DMS79 (cell line): ENCODE results near the gene BRD9.
A peak's percentile ranks its signal among the peaks of the same experiment; 100 is the strongest.
"Not testable (repeated sequence)": the region's sequence is repeated elsewhere in the genome, so short reads cannot be mapped to it uniquely, and the experiment has no call there.

ENCODE experiments used
- DNase-seq: peaks from one replicate; lab custom pipeline; 2025; lab: John Stamatoyannopoulos, UW

Gene BRD9

DNA sequence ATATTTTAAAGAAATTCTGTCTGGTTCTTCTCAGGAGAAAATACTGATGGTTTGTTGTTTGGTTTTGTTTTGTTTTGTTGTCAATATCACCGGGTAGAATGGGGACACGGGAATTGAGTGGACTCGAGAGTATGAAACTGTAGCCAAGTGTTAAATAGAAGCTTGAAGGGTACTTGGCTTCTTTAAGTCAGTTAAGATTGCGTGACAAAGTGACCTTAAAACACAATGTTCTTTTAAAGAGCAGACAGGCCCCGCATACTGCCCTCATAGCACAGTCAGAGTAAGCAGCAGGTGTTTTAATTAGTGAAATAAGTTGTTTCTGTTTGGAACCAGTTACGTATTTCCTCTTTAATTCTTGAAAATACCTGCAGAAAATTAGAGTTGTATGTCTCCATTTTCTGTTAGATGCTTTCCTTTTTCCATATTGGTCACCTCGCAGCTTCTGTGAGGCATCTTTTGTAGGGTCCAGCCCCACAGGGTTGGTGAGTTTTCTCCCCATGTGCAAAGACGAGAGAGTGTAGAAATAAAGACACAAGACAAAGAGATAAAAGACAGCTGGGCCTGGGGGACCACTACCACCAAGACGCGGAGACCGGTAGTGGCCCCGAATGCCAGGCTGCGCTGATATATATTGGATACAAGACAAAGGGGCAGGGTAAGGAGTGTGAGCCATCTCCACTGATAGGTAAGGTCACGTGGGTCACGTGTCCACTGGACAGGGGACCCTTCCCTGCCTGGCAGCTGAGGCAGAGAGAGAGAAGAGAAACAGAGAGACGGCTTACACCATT, 9.7 kb upstream of the BRD9 start:
- DNase-seq, result peak; percentile 76

DNA sequence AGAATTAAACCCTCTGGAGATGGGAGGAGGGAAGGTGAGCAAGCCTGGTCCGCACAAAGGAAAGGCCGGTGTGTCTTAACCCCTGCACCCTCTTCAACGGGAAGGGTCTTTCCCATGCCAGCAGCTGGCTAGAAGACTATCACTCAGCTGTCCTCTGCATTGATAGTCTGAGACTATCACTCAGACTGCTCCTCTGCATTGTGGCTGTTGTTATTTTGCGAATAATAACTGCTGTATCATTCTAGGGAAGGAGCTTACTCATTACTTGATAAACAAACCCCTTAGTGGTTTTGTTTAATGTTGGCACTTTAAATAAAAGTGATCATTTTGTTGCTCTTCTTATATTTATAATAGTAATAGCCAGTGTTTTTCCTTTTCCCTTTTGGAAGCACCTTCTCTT, 8.2 kb upstream of the BRD9 start:
- DNase-seq, result no peak

DNA sequence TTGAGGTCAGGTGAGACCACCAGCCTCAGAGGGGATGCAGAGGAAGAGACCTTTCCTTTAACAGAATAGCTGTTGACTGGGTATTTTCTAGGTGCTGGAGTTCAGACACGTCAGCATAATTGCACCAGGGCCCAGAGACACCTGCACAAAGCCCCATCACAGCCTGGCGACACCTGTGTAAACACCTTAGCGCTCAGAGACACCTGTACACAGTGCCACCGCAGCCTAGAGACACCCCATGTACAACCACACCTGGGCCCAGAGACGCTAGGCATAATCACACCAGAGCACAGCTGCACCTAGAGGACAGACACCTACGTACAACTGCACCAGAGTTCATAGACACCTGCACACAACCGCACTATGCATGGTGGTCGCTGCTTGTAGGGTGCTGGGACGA, 1.1 kb upstream of the BRD9 start:
- DNase-seq, result no peak

DNA sequence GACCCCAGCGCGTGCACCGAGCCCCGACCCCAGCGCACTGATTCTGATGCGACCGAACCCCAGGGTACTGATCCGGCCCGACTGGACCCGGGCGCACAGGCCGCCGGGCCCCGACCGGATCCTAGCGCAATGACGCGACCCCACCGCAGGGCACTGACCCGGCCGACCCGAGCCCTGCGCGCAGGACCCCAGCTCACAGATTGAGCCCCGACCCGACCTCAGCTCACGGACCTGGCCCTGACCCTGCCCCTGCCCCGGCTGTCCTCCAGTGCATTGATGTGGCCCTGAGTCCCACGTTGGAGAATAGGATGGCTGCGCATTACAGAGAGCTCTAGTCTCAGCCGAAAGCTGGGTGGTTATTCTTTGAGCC, 521 bp upstream of the BRD9 start:
- no peak for DNase-seq

DNA sequence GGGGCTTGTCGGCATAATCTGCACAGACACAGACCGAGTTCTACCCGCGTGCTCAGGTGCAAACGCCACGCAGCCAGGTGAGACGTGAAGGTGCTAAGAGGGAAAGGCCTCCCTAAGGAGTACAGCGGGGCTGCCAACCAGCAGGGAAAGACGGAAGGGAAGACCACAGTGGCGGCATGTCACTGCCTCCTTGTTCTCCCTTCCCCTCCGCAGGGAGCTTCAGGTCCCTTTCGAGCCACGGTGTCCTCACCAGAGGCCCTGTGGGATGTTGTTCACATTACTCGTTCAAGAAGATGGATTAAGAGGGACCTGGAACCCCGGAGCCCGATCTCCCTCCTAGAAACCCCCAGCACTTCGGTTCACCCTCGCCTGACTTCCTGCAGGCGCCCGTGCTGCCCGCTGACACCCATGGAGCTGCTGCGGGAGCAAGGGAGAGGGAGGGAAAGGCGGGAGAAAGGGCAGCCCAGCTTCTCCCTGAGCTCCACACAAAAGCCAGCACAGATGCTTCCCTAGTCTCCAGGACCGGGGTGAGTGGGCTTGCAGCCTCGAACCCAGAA, 686 bp downstream of the BRD9 start:
- peak; percentile 14 for DNase-seq

DNA sequence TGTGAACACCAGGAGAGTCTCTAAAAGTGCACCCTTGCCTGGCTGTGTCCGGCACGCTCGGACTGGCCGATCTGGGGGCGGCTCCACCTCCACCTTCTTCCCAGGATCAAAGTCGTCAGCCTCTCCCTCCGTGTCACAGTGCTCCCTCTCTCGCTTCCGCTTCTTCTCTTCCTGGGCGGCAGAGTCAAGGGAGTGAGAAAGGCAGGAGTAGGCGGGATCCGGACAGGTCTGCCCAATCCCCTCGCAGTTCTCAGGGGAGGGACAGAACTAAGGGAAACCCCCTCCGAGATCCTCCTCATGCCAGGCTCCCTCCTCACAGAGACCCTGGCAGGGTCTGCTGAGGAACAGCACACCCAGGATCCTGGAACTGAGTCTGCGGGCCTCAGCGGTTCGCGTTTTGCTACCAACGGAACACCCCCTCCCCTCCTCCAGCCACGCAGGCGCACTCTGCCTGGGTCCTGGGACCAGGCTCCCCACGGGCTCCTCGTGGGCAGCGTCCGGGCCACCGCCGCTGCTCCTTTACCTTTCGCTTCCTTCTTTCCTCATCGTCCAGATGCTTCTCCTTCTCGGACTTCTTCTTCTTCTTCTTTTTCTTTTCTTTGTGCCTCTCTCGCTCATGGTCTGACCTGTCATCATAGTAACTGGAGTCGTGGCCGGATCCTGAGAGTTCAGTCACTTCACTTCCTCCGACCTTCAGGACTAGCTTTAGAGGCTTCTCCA, 1.3 kb downstream of the BRD9 start:
- no peak for DNase-seq

DNA sequence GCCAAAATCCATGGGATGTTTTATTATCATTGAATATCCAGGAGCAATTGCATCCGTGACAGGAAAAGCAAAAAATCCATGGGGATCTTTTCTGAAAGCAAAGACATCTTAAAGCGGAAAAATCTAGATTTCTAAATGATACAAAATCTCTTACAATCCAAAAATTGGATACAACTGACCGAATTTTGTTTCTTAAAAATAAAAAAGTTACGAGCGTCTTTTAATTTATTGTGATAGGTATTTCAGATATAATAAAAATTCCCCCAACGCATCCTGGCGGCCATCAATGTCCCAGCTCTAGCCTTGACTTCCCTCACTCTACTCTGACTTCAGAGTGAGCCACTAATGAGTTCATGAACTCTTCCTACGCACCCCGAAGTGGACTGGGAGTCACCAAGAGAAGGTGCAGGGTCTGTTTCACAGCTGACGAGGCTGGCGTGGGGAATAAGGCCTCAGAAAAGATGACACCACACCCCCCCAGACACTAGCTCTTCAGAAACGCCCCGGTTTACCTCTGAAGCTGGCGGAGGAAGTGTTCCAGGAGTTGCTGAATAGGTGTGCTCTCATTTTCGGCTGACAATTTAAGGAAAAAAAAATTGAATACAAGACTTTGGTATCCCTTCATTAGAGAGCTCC, 3.4 kb downstream of the BRD9 start:
- DNase-seq, result no peak

DNA sequence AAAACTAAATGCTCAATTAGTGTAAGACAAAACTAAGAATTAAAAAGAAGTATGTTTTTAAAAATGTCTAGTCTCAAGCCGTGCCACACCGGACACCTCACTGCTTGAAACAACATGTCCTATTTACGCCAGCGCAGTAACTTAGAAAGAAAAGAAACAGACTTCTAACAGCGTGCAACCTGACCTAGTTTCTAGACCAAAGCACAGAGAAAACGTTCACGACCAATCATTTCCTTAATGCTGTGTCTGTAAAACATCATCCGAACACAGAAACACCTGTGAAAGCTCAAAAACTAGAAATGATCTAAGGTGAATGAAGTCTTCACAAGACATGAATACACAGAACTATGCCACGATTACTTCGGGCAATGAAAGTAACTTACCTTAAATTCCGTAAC, 4.0 kb downstream of the BRD9 start:
- DNase-seq, result no peak

DNA sequence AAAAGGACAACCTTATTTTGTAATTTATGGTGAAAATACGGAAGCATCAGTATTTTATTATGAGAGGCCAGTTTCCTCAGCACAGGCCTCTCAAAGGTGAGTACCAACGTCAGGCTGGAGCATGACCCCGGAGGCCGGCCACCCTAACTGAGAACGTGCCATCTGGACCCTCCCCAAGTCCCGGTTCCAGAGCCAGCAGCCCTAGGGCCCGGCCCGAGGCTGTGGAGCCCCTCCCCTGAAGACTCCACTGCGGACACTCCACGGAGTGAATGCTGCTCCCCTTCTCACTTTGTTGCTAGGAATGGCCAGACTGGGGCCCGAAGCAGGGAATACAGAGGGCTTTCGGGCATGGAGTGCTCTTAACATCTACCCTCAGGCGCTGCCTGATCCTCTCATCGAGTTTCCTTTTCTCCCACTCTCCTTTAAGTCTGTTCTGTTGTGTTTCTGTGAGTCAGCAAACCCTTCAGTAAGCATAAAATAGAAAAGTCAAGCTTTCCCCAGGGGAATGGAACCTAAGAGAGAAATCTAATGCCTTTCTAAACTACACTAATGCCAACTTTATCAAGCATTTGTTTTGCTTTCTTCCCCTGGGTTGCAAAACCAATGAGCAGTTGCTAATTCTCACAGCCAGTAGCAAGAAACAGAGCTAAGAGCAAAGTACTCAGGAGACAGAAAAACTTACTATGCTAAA, 4.5 kb downstream of the BRD9 start:
- DNase-seq, result peak; percentile 60

DNA sequence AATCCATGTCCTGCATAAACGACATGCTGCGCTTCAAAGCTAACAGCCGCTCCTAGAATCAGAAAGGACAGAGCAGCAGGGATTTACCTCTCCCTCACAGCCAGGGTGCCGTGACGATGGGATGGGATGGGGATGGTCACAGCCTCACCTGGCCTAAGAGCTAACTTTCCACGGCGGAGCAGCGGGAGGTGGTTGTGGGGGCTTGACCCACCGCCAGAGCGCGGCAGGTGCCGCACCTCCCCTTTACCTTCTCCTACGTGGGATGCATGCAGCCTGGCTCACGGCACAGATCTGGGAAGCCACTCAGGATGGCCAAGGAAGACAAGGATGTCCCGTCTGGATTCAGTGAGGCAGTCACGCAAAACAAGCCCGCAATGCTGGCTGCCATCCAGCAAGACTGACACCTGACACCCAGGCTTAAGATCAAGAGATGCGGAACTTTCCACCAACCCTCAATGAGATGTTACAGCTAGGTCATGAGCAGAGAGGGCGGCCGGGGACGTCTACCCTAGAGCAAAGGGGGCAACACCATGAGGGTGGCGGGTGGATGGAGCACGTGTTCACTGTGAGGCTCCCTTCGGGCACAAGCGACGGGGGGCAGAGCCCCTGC, 5.8 kb downstream of the BRD9 start:
- peak; percentile 14 for DNase-seq

DNA sequence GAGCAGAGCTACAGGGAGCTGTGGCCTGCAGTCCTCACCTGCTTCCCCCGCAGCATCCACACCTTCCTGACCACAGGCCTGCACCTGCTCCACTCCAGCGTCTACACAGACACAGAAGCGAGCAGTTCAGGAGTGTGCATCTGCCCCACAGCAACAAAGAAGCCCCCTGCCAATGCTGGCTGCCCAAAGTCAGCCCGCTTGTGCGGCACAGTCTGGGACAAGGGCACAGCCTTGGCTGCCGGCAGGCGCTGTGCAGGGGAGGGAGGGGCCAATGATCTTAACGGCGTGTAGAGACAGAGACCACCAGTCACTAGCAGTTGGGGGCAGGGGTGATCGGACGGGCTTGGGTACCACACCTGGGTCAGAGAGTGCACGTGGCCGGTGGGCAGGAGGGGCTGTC, 6.6 kb downstream of the BRD9 start:
- no peak for DNase-seq

DNA sequence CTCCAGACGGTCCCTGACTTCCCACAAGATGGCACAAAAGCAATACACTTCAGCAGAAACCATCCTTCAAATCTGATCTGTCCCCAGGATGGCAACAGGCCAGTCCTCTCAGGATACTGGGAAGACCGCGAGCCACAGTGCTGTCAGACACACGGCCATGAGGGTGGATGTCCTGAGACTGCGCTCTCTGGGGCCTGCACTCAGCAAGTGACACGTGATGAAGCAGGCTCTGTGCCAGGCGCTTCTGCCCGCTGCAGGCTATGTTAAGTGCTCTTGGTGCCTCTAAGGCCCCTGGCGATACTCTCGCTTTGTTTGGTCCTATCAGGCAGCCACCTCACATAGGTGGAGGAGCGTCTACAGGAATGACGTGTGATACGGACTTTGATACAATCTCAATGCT, 7.1 kb downstream of the BRD9 start:
- DNase-seq, result peak; percentile 97

DNA sequence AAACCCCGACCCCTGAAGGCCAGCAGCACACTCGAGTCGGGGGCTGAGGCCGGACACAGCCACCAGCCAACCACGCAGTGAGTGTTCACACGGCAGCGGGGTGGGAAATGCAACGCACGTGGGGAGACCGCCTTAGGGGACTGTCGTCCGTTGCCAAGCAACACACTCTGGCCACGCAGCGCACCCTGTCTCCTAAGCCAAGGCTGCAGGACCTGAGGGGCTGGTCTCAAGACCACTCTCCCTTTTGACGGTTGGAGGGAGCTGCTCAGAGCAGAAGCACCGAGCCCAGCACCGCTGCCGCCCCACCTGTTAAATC, 7.5 kb downstream of the BRD9 start:
- no peak for DNase-seq

DNA sequence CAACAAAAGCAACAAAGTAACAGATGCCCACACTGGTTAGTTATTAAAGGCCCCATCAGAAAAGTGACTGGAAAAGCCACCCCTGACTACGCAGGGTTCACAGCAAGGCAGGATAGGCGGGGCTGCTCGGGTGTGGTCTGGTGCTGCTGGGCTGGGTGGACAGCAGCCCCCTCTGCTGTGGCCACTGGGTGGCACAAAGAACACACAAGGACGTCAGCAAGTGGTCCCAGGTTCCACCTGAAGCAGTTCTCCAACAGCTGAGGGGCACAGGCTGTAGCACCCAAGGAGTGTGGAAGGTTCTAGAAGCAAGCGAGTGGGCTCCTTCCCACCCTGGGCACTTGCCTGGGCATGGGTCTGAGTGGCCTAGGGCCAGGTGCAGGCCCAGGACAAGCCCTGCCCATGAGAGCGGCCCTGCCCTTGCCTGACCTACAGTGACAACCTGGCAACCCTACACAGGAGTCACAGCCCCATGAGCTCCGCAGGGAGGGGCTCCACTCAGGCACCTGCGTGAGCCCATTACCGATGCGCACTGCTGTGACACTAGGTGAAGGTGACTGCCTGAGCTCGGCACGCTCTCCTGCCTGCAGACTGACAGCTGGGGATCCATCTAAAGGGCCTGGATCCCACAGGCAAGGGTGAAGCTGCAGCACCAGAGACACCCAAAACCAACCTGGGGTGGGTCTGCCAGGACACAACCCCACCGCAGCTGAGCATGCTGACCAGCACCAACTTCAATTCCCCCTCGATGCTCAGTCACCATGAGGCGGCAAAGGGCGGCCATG, 8.1 kb downstream of the BRD9 start:
- DNase-seq, result no peak

DNA sequence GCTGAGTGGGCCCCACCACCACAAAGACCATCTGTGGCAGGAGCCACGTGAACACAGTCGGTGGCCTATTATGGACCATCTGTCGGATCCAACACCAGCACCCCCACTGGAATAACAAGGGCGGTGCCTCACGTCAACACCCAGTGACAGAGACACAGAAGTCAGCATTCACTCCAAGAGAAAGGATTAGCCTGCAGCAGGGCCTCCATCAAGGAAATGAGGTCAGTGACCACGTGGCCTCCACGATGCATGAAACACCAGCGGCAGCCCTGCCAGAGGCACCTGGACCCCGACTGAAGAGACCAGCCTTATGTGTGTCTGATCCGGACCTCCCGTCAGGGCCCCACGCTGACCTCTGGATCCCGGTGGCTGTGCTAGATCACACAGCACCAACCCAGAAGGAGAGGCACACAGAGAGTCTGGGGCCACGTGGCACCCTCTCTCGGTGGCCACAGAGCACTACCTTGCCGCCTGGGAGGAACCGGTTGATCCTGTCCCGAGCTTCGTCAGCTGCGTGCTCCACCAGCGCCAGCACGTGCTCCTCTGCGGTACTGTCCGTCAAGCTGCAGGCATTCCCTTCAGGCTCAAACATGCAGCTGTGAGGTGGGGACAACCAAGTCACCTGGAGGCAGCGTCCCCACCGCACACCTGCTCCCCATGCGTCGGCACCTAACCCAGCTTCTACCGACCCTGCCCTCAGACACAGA, 9.0 kb downstream of the BRD9 start:
- no peak for DNase-seq

DNA sequence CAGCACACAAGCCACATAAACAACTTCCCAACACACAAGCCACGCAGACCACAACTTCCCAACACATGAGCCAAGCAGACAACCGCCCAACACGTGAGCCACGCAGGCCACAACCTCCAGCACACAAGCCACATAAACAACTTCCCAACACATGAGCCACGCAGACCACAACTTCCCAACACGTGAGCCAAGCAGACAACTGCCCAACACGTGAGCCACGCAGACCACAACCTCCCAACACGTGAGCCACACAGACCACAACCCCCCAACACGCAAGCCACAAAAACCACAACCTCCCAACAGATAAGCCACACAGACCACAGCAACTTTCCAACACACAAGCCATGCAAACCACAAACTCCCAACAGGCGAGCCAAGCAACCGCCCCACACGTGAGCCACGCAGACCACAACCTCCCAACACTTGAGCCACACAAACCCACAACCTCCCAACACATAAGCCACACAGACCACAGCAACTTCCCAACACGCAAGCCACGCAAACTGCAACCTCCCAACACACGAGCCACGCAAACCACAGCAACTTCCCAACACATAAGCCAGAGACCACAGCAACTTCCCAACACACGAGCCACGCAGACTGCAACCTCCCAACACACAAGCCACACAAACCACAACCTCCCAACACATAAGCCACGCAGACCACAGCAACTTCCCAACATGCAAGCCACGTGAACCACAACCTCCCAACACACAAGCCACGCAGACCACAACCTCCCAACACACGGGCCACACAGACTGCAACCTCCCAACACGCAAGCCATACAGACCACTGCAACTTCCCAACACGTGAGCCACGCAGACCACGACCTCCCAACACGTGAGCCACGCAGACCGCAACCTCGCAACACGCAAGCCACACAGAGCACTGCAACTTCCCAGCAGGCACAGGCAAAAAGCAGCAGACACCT, 10.1 kb downstream of the BRD9 start:
- no peak for DNase-seq

DNA sequence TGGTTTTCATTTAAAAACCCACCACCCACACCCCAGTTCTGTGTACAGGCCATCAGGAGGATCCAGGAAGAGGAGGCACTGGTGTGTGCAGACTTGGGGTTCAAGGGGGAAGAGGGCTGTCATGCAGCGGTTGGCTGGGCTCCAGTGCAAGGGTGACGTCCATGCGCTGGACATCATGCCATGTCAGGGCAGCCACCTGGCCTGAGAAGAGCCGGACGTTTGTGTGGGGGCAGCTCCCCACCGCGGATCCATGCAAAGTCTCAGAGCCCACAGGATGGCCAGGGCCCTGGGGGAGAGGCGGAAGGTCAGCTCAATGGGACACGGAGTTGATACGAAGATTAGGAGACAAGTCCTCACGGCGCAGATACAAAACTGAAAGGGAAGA, 11.1 kb downstream of the BRD9 start:
- DNase-seq, result no peak

DNA sequence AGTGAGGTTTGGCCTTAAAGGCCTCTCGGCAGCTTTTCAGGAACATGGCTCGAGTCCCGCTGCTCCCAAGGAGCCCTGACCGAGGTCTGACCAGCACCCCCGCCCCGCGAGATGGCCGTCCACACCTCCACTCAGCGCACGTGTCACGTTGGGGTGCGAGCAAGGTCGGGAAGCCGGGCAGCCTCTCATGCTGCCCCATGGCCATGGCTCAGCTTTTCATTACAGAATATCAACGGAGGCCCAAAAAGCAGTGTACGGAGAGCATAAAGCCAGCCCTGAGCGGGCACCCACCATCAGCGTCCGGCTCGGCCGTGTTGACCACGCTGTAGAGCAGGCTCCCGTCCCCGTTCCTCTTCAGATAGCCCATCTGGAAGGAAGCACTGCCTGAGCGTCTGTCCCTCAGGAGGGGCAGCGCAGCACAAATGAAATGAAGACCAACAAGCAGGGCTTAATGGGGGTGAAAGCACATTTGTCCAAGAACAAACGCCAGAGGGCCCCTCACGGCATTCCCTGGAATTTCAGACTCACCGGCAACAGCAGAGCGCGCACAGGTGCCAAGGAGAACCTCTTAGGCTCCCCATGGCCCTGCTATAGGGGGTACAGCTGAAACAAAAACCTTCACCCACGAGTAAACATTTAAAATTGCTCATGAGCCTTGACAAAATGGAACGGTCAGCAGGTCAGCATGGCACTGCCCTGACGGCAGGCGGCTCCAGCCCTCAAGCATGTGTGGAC, 11.6 kb downstream of the BRD9 start:
- DNase-seq, result no peak

DNA sequence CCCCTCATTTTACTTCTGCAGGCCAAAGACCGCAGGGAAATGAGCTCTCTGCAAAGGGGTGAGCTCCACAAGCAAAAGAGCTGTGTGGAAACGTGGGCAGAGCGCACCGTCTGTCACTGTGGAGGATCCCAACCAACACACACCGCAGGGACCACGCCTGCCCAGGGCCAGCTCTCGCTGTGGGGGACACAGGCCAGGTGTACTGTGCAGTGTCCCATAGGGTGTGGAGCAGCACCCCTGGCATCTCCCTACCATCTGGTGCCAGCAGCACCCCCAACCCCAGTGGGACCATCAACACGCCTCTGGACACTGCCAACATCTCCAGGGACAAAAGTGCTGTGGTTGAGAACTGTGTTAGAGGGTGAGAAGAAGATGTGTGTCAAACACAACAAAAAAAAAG, 13.9 kb downstream of the BRD9 start:
- not testable (repeated sequence) for DNase-seq
